OCI-LY1 (cell line): ENCODE data around the gene C11orf21.

Source experiments
- H2AFZ ChIP-seq: fragments of 200-600 bp; sonication (generic), shearing (Covaris generic); 2 replicates; pipeline ENCODE4 v1.6.0; 2014; ENCODE audit warnings: antibody characterized with exemption, mild to moderate bottlenecking, low read length
- H3F3A ChIP-seq: fragments of 200-600 bp; sonication (generic), shearing (Covaris generic); 2 replicates; pipeline ENCODE4 v1.6.0; 2014; ENCODE audit warnings: mild to moderate bottlenecking, antibody characterized with exemption, low read length, moderate library complexity; ENCODE audit not compliant: insufficient read depth
- H3K27ac ChIP-seq: fragments of 200-600 bp; sonication (generic); 2 replicates; pipeline ENCODE4 v1.5.1; 2014; ENCODE audit warnings: low read length, mixed run types, mild to moderate bottlenecking, low read depth; ENCODE audit not compliant: poor library complexity, severe bottlenecking
- H3K27me3 ChIP-seq: fragments of 200-600 bp; sonication (generic); 2 replicates; pipeline ENCODE4 v1.6.0; 2014; ENCODE audit warnings: antibody characterized with exemption, mild to moderate bottlenecking, low read length, moderate library complexity; ENCODE audit not compliant: insufficient read depth
- H3K36me3 ChIP-seq: fragments of 200-600 bp; sonication (generic); 2 replicates; pipeline ENCODE4 v1.6.1; 2014; ENCODE audit warnings: mild to moderate bottlenecking, antibody characterized with exemption, low read length, moderate library complexity, mixed read lengths; ENCODE audit not compliant: insufficient read depth
- H3K4me1 ChIP-seq: fragments of 200-600 bp; sonication (generic); 2 replicates; pipeline ENCODE4 v1.5.1; 2014; ENCODE audit warnings: mild to moderate bottlenecking, low read length, moderate library complexity; ENCODE audit not compliant: insufficient read depth, severe bottlenecking
- H3K4me2 ChIP-seq: fragments of 200-600 bp; sonication (generic), shearing (Covaris generic); 2 replicates; pipeline ENCODE4 v1.6.1; 2014; ENCODE audit warnings: low read length
- H3K4me3 ChIP-seq: fragments of 200-600 bp; sonication (generic); 2 replicates; pipeline ENCODE4 v1.5.1; 2014; ENCODE audit warnings: low read length, low read depth, mild to moderate bottlenecking, mixed read lengths; ENCODE audit not compliant: poor library complexity, severe bottlenecking
- H3K79me2 ChIP-seq: fragments of 200-600 bp; shearing (Covaris generic); 2 replicates; pipeline ENCODE4 v1.6.1; 2016; ENCODE audit warnings: mixed run types, low read length, mixed read lengths; ENCODE audit not compliant: insufficient read depth
- H3K9ac ChIP-seq: fragments of 200-600 bp; sonication (generic), shearing (Covaris generic); 2 replicates; pipeline ENCODE4 v1.6.1; 2014; ENCODE audit warnings: mild to moderate bottlenecking, low read length, mixed read lengths
- H3K9me2 ChIP-seq: fragments of 200-600 bp; sonication (generic), shearing (Covaris generic); 2 replicates; pipeline ENCODE4 v1.6.1; 2014; ENCODE audit warnings: low read depth, mild to moderate bottlenecking, low read length, mixed read lengths
- H3K9me3 ChIP-seq: fragments of 200-600 bp; shearing (Covaris generic); 2 replicates; pipeline ENCODE4 v1.6.1; 2014; ENCODE audit warnings: low read length, mixed read lengths
- H4K20me1 ChIP-seq: fragments of 200-600 bp; sonication (generic), shearing (Covaris generic); 2 replicates; pipeline ENCODE4 v1.6.0; 2016; ENCODE audit warnings: mild to moderate bottlenecking, low read length; ENCODE audit not compliant: insufficient read depth
- EZH2 ChIP-seq: fragments of 200-600 bp; sonication (generic), shearing (Covaris generic); IDR thresholded peaks from 2 replicates; pipeline ENCODE4 v1.8.0; 2017; ENCODE audit warnings: borderline replicate concordance, mixed run types, mild to moderate bottlenecking, antibody characterized with exemption, low read length, moderate library complexity, mixed read lengths
- TF ChIP-seq, protein P1 (sequence below): fragments of 200-600 bp; sonication (generic), shearing (Covaris generic); IDR thresholded peaks from 2 replicates; pipeline ENCODE4 v1.5.1; 2017; ENCODE audit warnings: mild to moderate bottlenecking, antibody characterized with exemption, low read length, moderate library complexity, mixed read lengths

The C11orf21 gene

GRCh38 chr11:2294926-2295290 is 6.8 kb downstream of the C11orf21 start:
- Histone ChIP-seq H3K4me3 (no peak overlapping the region), H3K79me2 (no peaks in the 10 kb centered on the region), H2AFZ (no peak overlapping the region), H3K36me3 (no peaks in the 10 kb centered on the region), H4K20me1 (no peaks in the 10 kb centered on the region), H3F3A (no peaks in the 10 kb centered on the region), H3K9me3 (no peaks in the 10 kb centered on the region), H3K9me2 (no peaks in the 10 kb centered on the region), H3K27me3 (no peaks in the 10 kb centered on the region), H3K9ac (no peak overlapping the region), H3K4me2 (no peak overlapping the region), H3K27ac (no peak overlapping the region), H3K4me1 (no peaks in the 10 kb centered on the region)
- TF ChIP-seq, protein P1, sequence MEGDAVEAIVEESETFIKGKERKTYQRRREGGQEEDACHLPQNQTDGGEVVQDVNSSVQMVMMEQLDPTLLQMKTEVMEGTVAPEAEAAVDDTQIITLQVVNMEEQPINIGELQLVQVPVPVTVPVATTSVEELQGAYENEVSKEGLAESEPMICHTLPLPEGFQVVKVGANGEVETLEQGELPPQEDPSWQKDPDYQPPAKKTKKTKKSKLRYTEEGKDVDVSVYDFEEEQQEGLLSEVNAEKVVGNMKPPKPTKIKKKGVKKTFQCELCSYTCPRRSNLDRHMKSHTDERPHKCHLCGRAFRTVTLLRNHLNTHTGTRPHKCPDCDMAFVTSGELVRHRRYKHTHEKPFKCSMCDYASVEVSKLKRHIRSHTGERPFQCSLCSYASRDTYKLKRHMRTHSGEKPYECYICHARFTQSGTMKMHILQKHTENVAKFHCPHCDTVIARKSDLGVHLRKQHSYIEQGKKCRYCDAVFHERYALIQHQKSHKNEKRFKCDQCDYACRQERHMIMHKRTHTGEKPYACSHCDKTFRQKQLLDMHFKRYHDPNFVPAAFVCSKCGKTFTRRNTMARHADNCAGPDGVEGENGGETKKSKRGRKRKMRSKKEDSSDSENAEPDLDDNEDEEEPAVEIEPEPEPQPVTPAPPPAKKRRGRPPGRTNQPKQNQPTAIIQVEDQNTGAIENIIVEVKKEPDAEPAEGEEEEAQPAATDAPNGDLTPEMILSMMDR = no peak
- TF ChIP-seq EZH2 = no peak

- no peak overlapping the region for H3K27ac ChIP-seq
- H3K4me2 ChIP-seq = no peak overlapping the region
- TF ChIP-seq, protein P1 = no peak
- no peak for TF ChIP-seq EZH2
- H3K9me2 ChIP-seq = no peaks in the 10 kb centered on the region
- no peaks in the 10 kb centered on the region for H3K79me2 ChIP-seq
- no peaks in the 10 kb centered on the region for H3F3A ChIP-seq
- H2AFZ ChIP-seq = no peak overlapping the region
- H4K20me1 ChIP-seq = no peaks in the 10 kb centered on the region
- no peaks in the 10 kb centered on the region for H3K4me1 ChIP-seq
- no peaks in the 10 kb centered on the region for H3K36me3 ChIP-seq
- H3K27me3 ChIP-seq = no peaks in the 10 kb centered on the region
- no peak overlapping the region for H3K4me3 ChIP-seq
- H3K9me3 ChIP-seq = no peaks in the 10 kb centered on the region
- H3K9ac ChIP-seq = no peak overlapping the region
Observed at GRCh38 chr11:2293984-2294925, 7.5 kb downstream of the C11orf21 start.

DNA sequence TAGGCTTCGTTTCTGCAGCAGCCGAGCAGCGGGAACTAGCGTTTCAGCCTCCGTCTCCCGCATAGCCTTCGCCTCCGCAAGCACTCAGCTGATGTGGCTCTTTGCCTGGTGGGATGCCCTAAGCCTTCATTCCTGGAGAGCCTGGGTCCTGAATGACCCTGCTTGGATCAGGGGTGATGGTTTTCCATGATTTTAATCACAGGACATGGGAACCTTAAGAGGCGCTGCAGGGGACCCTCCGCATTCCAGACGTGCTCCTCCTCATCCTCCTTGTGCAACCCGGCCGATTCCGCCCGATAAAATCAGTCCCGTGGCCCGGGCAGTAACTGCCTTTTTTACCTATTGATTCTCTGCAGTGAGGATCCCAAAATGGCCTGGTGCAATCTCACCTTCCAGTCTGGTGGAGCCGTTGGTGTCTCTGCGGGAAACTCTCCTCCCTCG is 8.2 kb downstream of the C11orf21 start:
- no peak overlapping the region for H3K4me2 ChIP-seq
- H3K79me2 ChIP-seq = no peaks in the 10 kb centered on the region
- no peaks in the 10 kb centered on the region for H3K4me1 ChIP-seq
- H3K9me2 ChIP-seq = no peaks in the 10 kb centered on the region
- no peak overlapping the region for H3K4me3 ChIP-seq
- no peaks in the 10 kb centered on the region for H3K9me3 ChIP-seq
- no peak overlapping the region for H2AFZ ChIP-seq
- H3K36me3 ChIP-seq = no peaks in the 10 kb centered on the region
- no peak overlapping the region for H3K9ac ChIP-seq
- TF ChIP-seq, protein P1 = no peak
- no peak for TF ChIP-seq EZH2
- H3K27ac ChIP-seq = no peak overlapping the region
- no peaks in the 10 kb centered on the region for H4K20me1 ChIP-seq
- H3K27me3 ChIP-seq = no peaks in the 10 kb centered on the region
- H3F3A ChIP-seq = no peaks in the 10 kb centered on the region
